GM12878 (cell line): Measurements from ENCODE around the gene FGR. TPM values are rescaled to one million over a fixed set of nuclear protein-coding genes. Genes with fewer than 3 reads are reported as not detected.

Experiments
- BACH1 ChIP-seq: fragments of 450-650 bp; IDR thresholded peaks from 2 replicates; pipeline ENCODE4 v1.6.1; 2017; ENCODE audit warnings: mild to moderate bottlenecking, borderline replicate concordance
- CHD2 ChIP-seq: IDR thresholded peaks from 2 replicates; pipeline ENCODE4 v1.6.1; 2011; ENCODE audit warnings: low read depth, low read length, improper control_type of control experiment, borderline replicate concordance
- ESRRA ChIP-seq: IDR thresholded peaks from 2 replicates; pipeline ENCODE4 v1.6.1; 2012; ENCODE audit warnings: mild to moderate bottlenecking, low read length, improper control_type of control experiment
- FOS ChIP-seq: IDR thresholded peaks from 3 replicates; pipeline ENCODE4 v1.6.1; 2011; ENCODE audit warnings: borderline replicate concordance; ENCODE audit not compliant: insufficient read length; ENCODE audit errors: extremely low read depth
- FOXK2 ChIP-seq: fragments of 450-650 bp; IDR thresholded peaks from 2 replicates; pipeline ENCODE4 v1.6.1; 2017; ENCODE audit warnings: mild to moderate bottlenecking, moderate library complexity
- IKZF2 ChIP-seq, 2 experiments: fragments of 450-650 bp; IDR thresholded peaks; 2 replicates each; pipeline ENCODE4 v1.6.1; 2017; ENCODE audit warnings: mild to moderate bottlenecking in 2 of 2, moderate library complexity in 2 of 2
- KLF5 ChIP-seq: fragments of 450-650 bp; IDR thresholded peaks from 2 replicates; pipeline ENCODE4 v1.6.1; 2014; ENCODE audit warnings: mild to moderate bottlenecking; ENCODE audit not compliant: partially characterized antibody
- MEF2A ChIP-seq: IDR thresholded peaks from 2 replicates; pipeline ENCODE4 v1.6.1; 2011; ENCODE audit warnings: low read depth, mild to moderate bottlenecking, low read length, moderate library complexity; ENCODE audit not compliant: insufficient read depth
- MEF2B ChIP-seq: fragments of 450-650 bp; IDR thresholded peaks from 2 replicates; pipeline ENCODE4 v1.6.1; 2018; ENCODE audit warnings: mild to moderate bottlenecking, moderate library complexity; ENCODE audit not compliant: partially characterized antibody, poor library complexity, severe bottlenecking
- MTA2 ChIP-seq: fragments of 450-650 bp; IDR thresholded peaks from 2 replicates; pipeline ENCODE4 v1.6.1; 2016; ENCODE audit warnings: low read depth, mild to moderate bottlenecking, moderate library complexity
- MXI1 ChIP-seq: fragments of 150-350 bp; IDR thresholded peaks from 2 replicates; pipeline ENCODE4 v1.6.1; 2011; ENCODE audit warnings: low read depth, mild to moderate bottlenecking, inconsistent platforms, low read length, improper control_type of control experiment
- PAX5 ChIP-seq: IDR thresholded peaks from 2 replicates; pipeline ENCODE4 v1.6.1; 2011; ENCODE audit warnings: low read depth, low read length, borderline replicate concordance
- PKNOX1 ChIP-seq: fragments of 450-650 bp; IDR thresholded peaks from 2 replicates; pipeline ENCODE4 v1.6.1; 2016; ENCODE audit warnings: mild to moderate bottlenecking
- PML ChIP-seq: IDR thresholded peaks from 2 replicates; pipeline ENCODE4 v1.6.1; 2012; ENCODE audit warnings: low read length, inconsistent platforms
- RAD51 ChIP-seq: fragments of 450-650 bp; IDR thresholded peaks from 2 replicates; pipeline ENCODE4 v1.6.1; 2016; ENCODE audit warnings: moderate library complexity, mild to moderate bottlenecking, inconsistent platforms
- RBBP5 ChIP-seq: fragments of 200-600 bp; sonication (generic); conservative IDR thresholded peaks from 2 replicates; pipeline ENCODE4 v1.6.1; 2016
- SPI1 ChIP-seq: IDR thresholded peaks from 2 replicates; pipeline ENCODE4 v1.6.1; 2011; ENCODE audit warnings: low read depth, mild to moderate bottlenecking, low read length, moderate library complexity, borderline replicate concordance; ENCODE audit not compliant: insufficient read depth
- SUPT20H ChIP-seq: IDR thresholded peaks from 2 replicates; pipeline ENCODE4 v1.6.1; 2011; ENCODE audit warnings: low read depth, mild to moderate bottlenecking, low read length, moderate library complexity, borderline replicate concordance; ENCODE audit not compliant: control insufficient read depth
- SUZ12 ChIP-seq: fragments of 200-600 bp; sonication (generic); IDR thresholded peaks from one replicate; pipeline ENCODE4 v1.6.1; 2018; ENCODE audit warnings: antibody characterized with exemption, mild to moderate bottlenecking; ENCODE audit not compliant: unreplicated experiment
- TCF7 ChIP-seq: IDR thresholded peaks from 2 replicates; pipeline ENCODE4 v1.6.1; 2014; ENCODE audit warnings: antibody characterized with exemption, borderline replicate concordance
- YBX1 ChIP-seq: fragments of 450-650 bp; IDR thresholded peaks from 2 replicates; pipeline ENCODE4 v1.6.1; 2016; ENCODE audit warnings: antibody characterized with exemption
- ZNF592 ChIP-seq: fragments of 450-650 bp; IDR thresholded peaks from 2 replicates; pipeline ENCODE4 v1.6.1; 2017; ENCODE audit warnings: mild to moderate bottlenecking, moderate library complexity
- ZNF687 ChIP-seq: fragments of 450-650 bp; IDR thresholded peaks from 2 replicates; pipeline ENCODE4 v1.6.1; 2017; ENCODE audit warnings: mild to moderate bottlenecking, moderate library complexity
- polyA plus RNA-seq, 11 experiments: library from polyadenylated mRNA; depleted of rRNA in 4 of 11; unstranded in 6 of 11; stranded (reverse) in 5 of 11; fragments of >200 nt; fragmentation: Nextera tagmentation in 4 of 11; fragmentation: Illumina TruSeq in 1 of 11; extraction: Ambion mirVana in 4 of 11; extraction: Trizol in 1 of 11; gene quantifications; 1 replicate in 1 of 11; 2 replicates in 10 of 11; pipeline versions ENCODE4 v1.2.1 to v1.2.3, GENCODE V29; 2011 to 2016; ENCODE audit warnings: inconsistent platforms in 2 of 11, missing spikeins in 2 of 11, low read depth in 1 of 11
- total RNA-seq, 4 experiments: library from RNA; depleted of rRNA in 3 of 4; stranded (reverse); fragments of >200 nt in 3 of 4; fragmentation: Illumina TruSeq in 1 of 4; extraction: Trizol in 1 of 4; gene quantifications; 2 replicates each; pipeline versions ENCODE4 v1.2.1 to v1.2.3, GENCODE V29; 2013 to 2021

Gene FGR
- total and polyA plus RNA-seq, 10 of the 15 experiments (the other 5 are each of a cell fraction or from before 2014, with no cell fraction given), result 10.9 to 193 (median 74.7) TPM

- TF ChIP-seq ZNF592 (no peak), MTA2 (peak; percentile 74), SUPT20H (no peak), RAD51 (no peak), IKZF2 (IDR thresholded peaks at IDR 0.05) (peak; percentile 75 to 77; a peak in 2 of 4 replicates), KLF5 (no peak), MXI1 (no peak), RBBP5 (no peak), SUZ12 (no peak), FOXK2 (no peak), MEF2A (no peak), BACH1 (no peak), PML (no peak), FOS (no peak), TCF7 (no peak), PAX5 (no peak), ZNF687 (peak; percentile 81), SPI1 (no peak), YBX1 (no peak), CHD2 (no peak), ESRRA (no peak), PKNOX1 (no peak), MEF2B (no peak)
Observed at GRCh38 chr1:27618341-27619082, 16.5 kb downstream of the FGR start (continued).
